Measurements from ENCODE around the gene KLRC4.
A peak's percentile ranks its signal among the peaks of the same experiment; 100 is the strongest.
"Not testable (repeated sequence)": the region's sequence is repeated elsewhere in the genome, so short reads cannot be mapped to it uniquely, and the experiment has no call there.

Gene KLRC4

GRCh38 chr12:10398168-10398567 lies 11.4 kb downstream of the KLRC4 start:
- TF ChIP-seq CTCF (IDR thresholded peaks at IDR 0.05) (no peak), ZFX (IDR thresholded peaks at IDR 0.05; ENCODE audit: borderline replicate concordance) (no peak)
- no peak overlapping the region for H3K27ac ChIP-seq

GRCh38 chr12:10397296-10397695 lies 12.3 kb downstream of the KLRC4 start:
- H3K27ac ChIP-seq, result no peak overlapping the region; the same call in 1 of the 2 replicates
- no peak for TF ChIP-seq CTCF (IDR thresholded peaks at IDR 0.05)
- no peak for TF ChIP-seq ZFX (IDR thresholded peaks at IDR 0.05; ENCODE audit: borderline replicate concordance)

- peak overlapping the region; percentile 84 for H3K27ac ChIP-seq
Observed at GRCh38 chr12:10396176-10396575, 13.4 kb downstream of the KLRC4 start.

GRCh38 chr12:10395390-10395998 lies 14.1 kb downstream of the KLRC4 start:
- no peak for TF ChIP-seq ZFX (IDR thresholded peaks at IDR 0.05; ENCODE audit: borderline replicate concordance)
- TF ChIP-seq CTCF (IDR thresholded peaks at IDR 0.05), result no peak

GRCh38 chr12:10394531-10395152 lies 14.9 kb downstream of the KLRC4 start:
- peak overlapping the region; percentile 84 for H3K27ac ChIP-seq

More at GRCh38 chr12:10395390-10395998, 14.1 kb downstream of the KLRC4 start:
- peak overlapping the region; percentile 84 for H3K27ac ChIP-seq

- H3K27ac ChIP-seq, result peak overlapping the region; percentile 84
- TF ChIP-seq ZFX (IDR thresholded peaks at IDR 0.05; ENCODE audit: borderline replicate concordance) (no peak), CTCF (IDR thresholded peaks at IDR 0.05) (no peak)
Observed at GRCh38 chr12:10393291-10393690, 16.3 kb downstream of the KLRC4 start.

- peak overlapping the region; percentile 84 for H3K27ac ChIP-seq
- TF ChIP-seq CTCF (IDR thresholded peaks at IDR 0.05) (no peak), ZFX (IDR thresholded peaks at IDR 0.05; ENCODE audit: borderline replicate concordance) (no peak)
Observed at GRCh38 chr12:10392394-10392930, 17.1 kb downstream of the KLRC4 start.

GRCh38 chr12:10390991-10391390 lies 18.6 kb downstream of the KLRC4 start:
- not testable (repeated sequence) for H3K27ac ChIP-seq

GRCh38 chr12:10389904-10390303 lies 19.7 kb downstream of the KLRC4 start, which contains the start of gene KLRK1:
Gene KLRK1, minus strand, starts transcription at chr12:10390041. Its CDS starts 1,231 bp downstream, at chr12:10388810.
- no peak for TF ChIP-seq ZFX (IDR thresholded peaks at IDR 0.05; ENCODE audit: borderline replicate concordance)
- TF ChIP-seq CTCF (IDR thresholded peaks at IDR 0.05), result no peak
- H3K27ac ChIP-seq, result no peak within 1 kb of the TSS

Measured in 22Rv1 (cell line).